ENCODE measurements around the gene SPG21. TPM values are rescaled to one million over a fixed set of nuclear protein-coding genes. Genes with fewer than 3 reads are reported as not detected.

Gene SPG21
- total RNA-seq, 1 experiment from 2014 or later: 53.0 TPM

- ChIA-PET POLR2A (ENCODE audit: unreplicated experiment) (no interaction called here), CTCF (no interaction called here)
- Histone ChIP-seq H3K4me1 (ENCODE audit: insufficient read depth, low read length) (no peaks in the 10 kb centered on the region), H3K79me2 (ENCODE audit: low read length) (no peaks in the 10 kb centered on the region), H3K4me3 (ENCODE audit: low read length) (no peak overlapping the region), H3K9me3 (ENCODE audit: low read length) (no peaks in the 10 kb centered on the region), H3F3A (ENCODE audit: low read length, unreplicated experiment) (no peaks in the 10 kb centered on the region), H4K20me1 (ENCODE audit: low read length) (no peaks in the 10 kb centered on the region), H3K4me2 (ENCODE audit: low read length) (no peak overlapping the region), H3K9ac (ENCODE audit: low read length) (no peak overlapping the region), H3K27me3 (ENCODE audit: low read length) (no peaks in the 10 kb centered on the region), H3K36me3 (ENCODE audit: low read depth, low read length) (no peaks in the 10 kb centered on the region), H3K27ac (ENCODE audit: low read length) (no peak overlapping the region), H3K9me2 (replicated peaks; ENCODE audit: low read length) (no peaks in the 10 kb centered on the region), H2AFZ (ENCODE audit: low read length) (no peak overlapping the region)
- no peak for ATAC-seq
- intact Hi-C loops (cut with micrococcal nuclease): no loop called here
- BruUV-seq (replicated peaks): no TSS peak
- no peak for DNase-seq
- TF ChIP-seq EZH2phosphoT487 (IDR thresholded peaks at IDR 0.05; ENCODE audit: borderline replicate concordance, low read length) (no peak), EZH2 (IDR thresholded peaks at IDR 0.05; ENCODE audit: low read length, unreplicated experiment) (no peak)
- TF ChIP-seq, protein P1, sequence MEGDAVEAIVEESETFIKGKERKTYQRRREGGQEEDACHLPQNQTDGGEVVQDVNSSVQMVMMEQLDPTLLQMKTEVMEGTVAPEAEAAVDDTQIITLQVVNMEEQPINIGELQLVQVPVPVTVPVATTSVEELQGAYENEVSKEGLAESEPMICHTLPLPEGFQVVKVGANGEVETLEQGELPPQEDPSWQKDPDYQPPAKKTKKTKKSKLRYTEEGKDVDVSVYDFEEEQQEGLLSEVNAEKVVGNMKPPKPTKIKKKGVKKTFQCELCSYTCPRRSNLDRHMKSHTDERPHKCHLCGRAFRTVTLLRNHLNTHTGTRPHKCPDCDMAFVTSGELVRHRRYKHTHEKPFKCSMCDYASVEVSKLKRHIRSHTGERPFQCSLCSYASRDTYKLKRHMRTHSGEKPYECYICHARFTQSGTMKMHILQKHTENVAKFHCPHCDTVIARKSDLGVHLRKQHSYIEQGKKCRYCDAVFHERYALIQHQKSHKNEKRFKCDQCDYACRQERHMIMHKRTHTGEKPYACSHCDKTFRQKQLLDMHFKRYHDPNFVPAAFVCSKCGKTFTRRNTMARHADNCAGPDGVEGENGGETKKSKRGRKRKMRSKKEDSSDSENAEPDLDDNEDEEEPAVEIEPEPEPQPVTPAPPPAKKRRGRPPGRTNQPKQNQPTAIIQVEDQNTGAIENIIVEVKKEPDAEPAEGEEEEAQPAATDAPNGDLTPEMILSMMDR (conservative IDR thresholded peaks at IDR 0.05; ENCODE audit: low read depth, low read length): no peak
These were observed 61.0 kb downstream of the SPG21 start for GRCh38 chr15:64928626-64929220.

DNA sequence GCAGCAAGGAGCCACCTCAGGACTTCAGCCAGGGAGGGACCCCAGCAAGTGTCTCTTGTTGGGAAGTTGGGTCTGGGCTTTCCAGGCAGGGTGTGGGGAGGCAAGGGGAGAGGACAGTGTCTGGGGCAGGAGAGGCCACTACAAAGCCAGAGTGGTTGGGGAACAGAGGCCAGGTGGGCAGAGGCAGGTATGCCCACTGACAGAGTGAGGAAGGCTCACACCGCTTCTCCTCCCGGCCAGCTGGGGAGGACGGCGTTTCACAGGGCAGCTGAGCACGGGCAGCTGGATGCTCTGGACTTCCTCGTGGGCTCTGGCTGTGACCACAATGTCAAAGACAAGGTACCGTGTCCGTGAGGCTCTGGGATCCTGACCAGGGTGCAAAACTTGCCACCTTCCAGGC, 63.1 kb downstream of the SPG21 start:
- Histone ChIP-seq H3K79me2 (ENCODE audit: low read length) (no peaks in the 10 kb centered on the region), H2AFZ (ENCODE audit: low read length) (no peak overlapping the region), H3K36me3 (ENCODE audit: low read depth, low read length) (no peaks in the 10 kb centered on the region), H4K20me1 (ENCODE audit: low read length) (no peaks in the 10 kb centered on the region), H3K9me2 (replicated peaks; ENCODE audit: low read length) (no peaks in the 10 kb centered on the region), H3K9me3 (ENCODE audit: low read length) (no peaks in the 10 kb centered on the region), H3K27ac (ENCODE audit: low read length) (no peak overlapping the region), H3K4me2 (ENCODE audit: low read length) (no peak overlapping the region), H3K4me1 (ENCODE audit: insufficient read depth, low read length) (peaks cover 9% of the 10 kb centered on the region), H3F3A (ENCODE audit: low read length, unreplicated experiment) (no peaks in the 10 kb centered on the region), H3K9ac (ENCODE audit: low read length) (no peak overlapping the region), H3K27me3 (ENCODE audit: low read length) (no peaks in the 10 kb centered on the region), H3K4me3 (ENCODE audit: low read length) (no peak overlapping the region)
- ATAC-seq (no peak), DNase-seq (no peak)
- no TSS peak for BruUV-seq (replicated peaks)
- ChIA-PET CTCF (no interaction called here), POLR2A (ENCODE audit: unreplicated experiment) (no interaction called here)
- intact Hi-C loops (cut with micrococcal nuclease): no loop called here
- no peak for TF ChIP-seq EZH2 (IDR thresholded peaks at IDR 0.05; ENCODE audit: low read length, unreplicated experiment)
- TF ChIP-seq, protein P1 (conservative IDR thresholded peaks at IDR 0.05; ENCODE audit: low read depth, low read length): no peak
- no peak for TF ChIP-seq EZH2phosphoT487 (IDR thresholded peaks at IDR 0.05; ENCODE audit: borderline replicate concordance, low read length)

DNA sequence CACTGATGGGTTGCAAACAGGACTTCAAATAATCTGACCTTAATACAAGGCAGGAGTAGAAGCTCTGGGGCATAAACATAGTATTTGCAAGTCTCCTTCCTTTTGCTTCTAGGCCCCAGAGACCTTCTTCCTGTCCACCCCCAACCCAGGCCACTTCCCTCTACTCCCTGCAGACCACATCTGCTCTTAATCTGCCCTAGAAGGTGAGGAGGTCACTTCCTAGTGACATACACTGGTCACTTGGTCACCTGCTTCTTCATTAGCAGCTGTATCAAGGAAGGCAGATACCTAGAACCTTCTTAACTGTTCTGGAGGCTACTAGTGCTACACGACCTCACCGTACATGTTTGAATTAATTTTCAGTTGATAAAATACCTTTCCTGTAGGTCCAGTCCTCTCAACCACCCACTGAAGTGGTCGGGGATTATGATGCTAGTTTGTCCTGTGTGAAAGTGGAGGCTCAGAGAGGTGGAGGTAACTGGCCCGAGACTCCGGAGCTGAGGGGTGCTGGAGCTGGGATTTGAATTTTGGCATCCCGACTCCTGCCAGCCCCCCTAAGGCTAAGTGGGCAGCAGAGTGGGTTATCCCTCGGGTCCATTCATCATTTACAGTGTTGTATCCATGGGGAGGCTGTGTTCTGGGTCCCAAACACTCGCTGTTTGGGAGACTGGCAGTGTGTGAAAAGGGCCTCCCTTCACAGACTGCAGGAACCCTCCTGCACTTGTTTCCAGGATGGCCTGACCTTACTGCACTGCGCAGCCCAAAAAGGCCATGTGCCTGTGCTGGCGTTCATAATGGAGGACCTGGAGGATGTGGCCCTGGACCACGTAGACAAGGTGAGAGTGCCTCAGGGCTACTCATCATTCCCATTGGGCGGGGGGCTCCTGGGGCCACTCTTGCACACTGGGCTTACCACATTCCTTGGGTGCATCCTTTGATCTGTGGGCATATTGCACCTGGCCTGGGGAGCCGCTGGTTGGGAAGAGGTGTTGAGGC, 64.1 kb downstream of the SPG21 start:
- H3K9ac ChIP-seq (ENCODE audit: low read length): no peak overlapping the region
- H3K79me2 ChIP-seq (ENCODE audit: low read length): no peaks in the 10 kb centered on the region
- ATAC-seq (no peak), DNase-seq (no peak)
- H3K9me3 ChIP-seq (ENCODE audit: low read length): no peaks in the 10 kb centered on the region
- ChIA-PET POLR2A (ENCODE audit: unreplicated experiment) (no interaction called here), CTCF (no interaction called here)
- H3K36me3 ChIP-seq (ENCODE audit: low read depth, low read length): no peaks in the 10 kb centered on the region
- no peaks in the 10 kb centered on the region for H3F3A ChIP-seq (ENCODE audit: low read length, unreplicated experiment)
- H3K27me3 ChIP-seq (ENCODE audit: low read length): no peaks in the 10 kb centered on the region
- TF ChIP-seq, protein P1 (conservative IDR thresholded peaks at IDR 0.05; ENCODE audit: low read depth, low read length): no peak
- TF ChIP-seq EZH2phosphoT487 (IDR thresholded peaks at IDR 0.05; ENCODE audit: borderline replicate concordance, low read length) (no peak), EZH2 (IDR thresholded peaks at IDR 0.05; ENCODE audit: low read length, unreplicated experiment) (no peak)
- H4K20me1 ChIP-seq (ENCODE audit: low read length): no peaks in the 10 kb centered on the region
- intact Hi-C loops (cut with micrococcal nuclease): no loop called here
- H3K4me1 ChIP-seq (ENCODE audit: insufficient read depth, low read length): peaks cover 16% of the 10 kb centered on the region
- H2AFZ ChIP-seq (ENCODE audit: low read length): no peak overlapping the region
- no peak overlapping the region for H3K27ac ChIP-seq (ENCODE audit: low read length)
- no peak overlapping the region for H3K4me2 ChIP-seq (ENCODE audit: low read length)
- no peak overlapping the region for H3K4me3 ChIP-seq (ENCODE audit: low read length)
- H3K9me2 ChIP-seq (replicated peaks; ENCODE audit: low read length): no peaks in the 10 kb centered on the region
- BruUV-seq (replicated peaks): no TSS peak

All from PC-3 (cell line).